Right ventricle myocardium superior (tissue), 1 donor: ENCODE results near the gene SDC1. TPM values are rescaled to one million over a fixed set of nuclear protein-coding genes. Genes with fewer than 3 reads are reported as not detected.
"Not testable (repeated sequence)": the region's sequence is repeated elsewhere in the genome, so short reads cannot be mapped to it uniquely, and the experiment has no call there.

Experiments used
- ATAC-seq: fragments of 200-7000 bp; cut with Tn5 transposase; one replicate; pipeline ENCODE4 v1.9.1; 2020; ENCODE audit warnings: mild to moderate bottlenecking; ENCODE audit not compliant: poor library complexity
- DNase-seq: peaks from one replicate; pipeline ENCODE4 v3.0.0-alpha.2; 2020
- intact Hi-C: fragments of 100-400 bp; cut with DNase I; formaldehyde crosslinking; loops from one replicate; pipeline ENCODE4 v1.11.2; 2022
- total RNA-seq: library from RNA; stranded (reverse); fragmentation: NEBNext Ultra II Directional; extraction: Animal tissue kit (Norgen Biotek cat#: 25700); gene quantifications from one replicate; pipeline ENCODE4 v1.2.1, GENCODE V29; 2021
- donor health status: DM: no; HTN: yes; CAD: no; lungs with severe emphysema.

SDC1 gene
- total RNA-seq, 1 donor from 2014 or later = 0.11 TPM

DNA sequence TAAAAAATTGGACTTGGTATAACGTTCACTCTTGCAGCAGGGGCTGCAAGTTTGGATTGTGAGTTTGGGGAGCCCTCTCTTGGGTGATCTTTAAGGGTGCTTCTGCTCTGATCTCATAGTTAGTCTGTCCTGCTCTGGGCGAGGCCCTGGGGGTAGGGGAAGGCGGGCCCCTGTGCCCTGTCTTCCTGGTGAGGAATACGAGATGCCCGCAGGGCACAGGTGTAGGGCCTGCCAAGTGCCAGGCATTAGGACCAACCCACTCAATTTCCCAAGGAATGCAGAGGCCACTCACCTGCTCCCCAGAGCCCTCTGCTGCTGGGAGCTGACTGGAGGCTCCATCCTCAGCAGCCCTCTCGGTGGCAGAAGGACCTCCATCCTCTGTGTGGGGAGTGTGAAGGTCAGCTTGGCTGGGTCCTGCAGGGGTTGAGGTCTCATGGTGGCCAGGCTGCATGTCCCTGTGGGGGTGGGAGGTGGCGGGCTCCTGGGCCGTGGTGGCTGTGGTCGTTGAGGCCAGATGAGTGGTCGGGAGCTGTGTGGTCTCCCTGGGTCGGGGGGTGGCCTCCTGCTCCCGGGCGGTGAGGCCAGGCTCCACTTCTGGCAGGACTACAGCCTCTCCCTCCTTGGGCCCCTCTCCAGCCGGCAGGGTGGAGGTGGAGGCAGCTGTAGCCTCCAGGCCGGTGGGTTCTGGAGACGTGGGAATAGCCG, 21.3 kb downstream of the SDC1 start:
- intact Hi-C loops = no loop called here
- DNase-seq (no peak), ATAC-seq (no peak)

DNA sequence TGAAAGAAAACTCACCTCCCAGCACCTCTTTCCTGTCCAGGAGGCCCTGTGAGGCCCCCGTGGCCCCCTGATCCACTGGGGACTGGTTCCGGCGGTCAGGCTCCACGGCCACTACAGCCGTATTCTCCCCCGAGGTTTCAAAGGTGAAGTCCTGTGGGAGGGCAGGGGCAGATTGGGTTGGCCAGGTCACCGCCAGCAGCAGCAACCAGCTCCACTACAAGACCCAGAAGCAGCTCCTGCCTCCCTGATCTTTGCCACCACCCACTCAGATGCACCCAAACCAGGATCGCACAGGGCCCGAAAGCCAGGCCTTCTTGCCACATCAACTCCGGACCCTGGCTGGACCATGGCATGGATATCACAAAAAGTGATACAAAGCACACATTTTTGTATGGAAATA, 21.9 kb downstream of the SDC1 start:
- ATAC-seq (no peak), DNase-seq (no peak)
- intact Hi-C loops = no loop called here

DNA sequence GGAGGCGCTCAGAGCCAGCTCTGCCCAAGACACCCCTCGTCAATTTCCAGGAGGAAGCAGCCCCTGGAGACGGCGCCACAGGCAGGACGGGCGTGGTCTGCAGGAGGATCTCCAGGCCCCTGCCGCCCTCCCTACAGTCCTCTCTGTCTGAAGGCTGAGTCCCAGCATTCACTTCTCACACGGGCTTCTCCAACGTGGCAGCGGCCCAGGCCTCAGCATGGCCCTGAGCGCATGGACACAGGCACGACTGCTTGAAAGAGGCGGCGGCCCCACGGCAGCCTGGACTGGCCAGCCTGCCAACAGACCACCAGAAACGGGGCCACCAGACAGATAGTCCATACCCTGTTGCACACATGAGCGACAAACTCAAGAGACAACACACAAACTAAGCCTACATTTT, 23.3 kb downstream of the SDC1 start:
- DNase-seq (no peak), ATAC-seq (no peak)
- intact Hi-C loops = no loop called here

DNA sequence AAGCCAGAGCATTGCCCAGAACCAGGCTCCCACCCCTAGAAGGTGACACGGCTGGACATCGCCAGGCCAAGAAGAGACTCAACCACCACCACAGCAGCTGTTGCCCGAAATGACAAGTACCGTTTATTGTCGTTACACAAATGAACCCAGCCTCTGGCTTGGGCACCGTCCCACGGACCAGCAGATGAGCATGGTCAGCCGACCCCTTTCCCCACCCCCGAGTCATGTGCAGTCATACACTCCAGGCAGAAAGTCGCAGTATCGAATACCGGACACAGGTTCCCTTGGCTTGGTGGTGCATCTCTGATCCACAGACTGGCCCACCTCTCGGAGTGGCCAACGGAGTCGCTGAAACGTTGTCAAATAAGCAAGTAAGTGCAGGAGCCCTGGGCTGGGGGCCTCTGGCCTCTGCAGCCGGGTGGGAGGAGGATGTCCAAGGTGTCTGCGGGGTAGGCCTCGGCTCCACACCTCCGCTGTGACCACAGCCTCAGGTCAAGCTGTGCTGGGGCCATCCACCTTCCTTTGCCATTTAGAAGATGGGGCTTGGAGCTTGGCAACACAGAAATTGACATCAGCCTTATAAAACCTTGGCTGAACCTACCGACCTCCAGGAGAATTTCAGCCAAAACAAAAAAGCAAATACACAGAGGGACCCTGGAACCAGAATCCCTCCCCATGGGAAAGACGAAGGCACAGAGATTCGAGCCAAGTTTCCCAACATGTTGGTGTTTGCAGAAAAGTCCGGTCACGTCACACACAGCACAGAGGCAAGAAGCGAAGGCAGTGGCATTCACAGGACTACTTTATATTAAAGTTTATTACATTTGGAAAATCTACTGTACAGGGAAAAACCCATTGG, 24.0 kb downstream of the SDC1 start:
- intact Hi-C loops = no loop called here
- no peak for ATAC-seq
- DNase-seq = no peak

DNA sequence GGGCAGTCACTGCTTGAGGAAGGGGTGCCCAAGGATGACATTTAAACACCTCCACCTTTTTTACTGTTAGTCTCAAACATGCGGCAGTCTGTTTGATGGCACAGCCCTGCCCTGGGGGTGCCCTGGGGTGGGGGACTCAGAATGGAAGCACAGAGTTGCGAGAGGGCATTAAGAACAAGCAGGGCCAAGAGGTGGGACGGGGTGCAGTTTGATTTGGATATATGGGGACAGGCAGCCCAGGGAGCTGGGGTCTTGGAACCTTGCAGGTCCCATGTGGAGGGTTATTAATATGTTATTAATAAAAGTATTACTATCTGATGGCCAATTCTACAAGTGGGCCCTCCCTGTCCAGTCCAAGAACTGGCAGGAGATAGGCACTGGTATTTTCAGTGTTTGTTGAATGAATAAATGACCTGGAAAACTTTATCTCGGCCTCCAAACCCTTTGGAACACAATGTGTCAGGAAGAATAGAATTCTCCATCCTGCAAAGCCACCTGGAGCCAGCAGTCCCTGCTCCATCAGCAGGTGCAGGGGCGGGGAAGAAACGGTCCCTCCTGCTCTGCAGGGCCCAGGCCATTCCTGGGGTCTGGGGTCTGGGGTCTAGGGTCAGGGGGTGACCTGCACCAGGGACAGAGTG, 25.2 kb downstream of the SDC1 start:
- DNase-seq (no peak), ATAC-seq (no peak)
- intact Hi-C loops = no loop called here

DNA sequence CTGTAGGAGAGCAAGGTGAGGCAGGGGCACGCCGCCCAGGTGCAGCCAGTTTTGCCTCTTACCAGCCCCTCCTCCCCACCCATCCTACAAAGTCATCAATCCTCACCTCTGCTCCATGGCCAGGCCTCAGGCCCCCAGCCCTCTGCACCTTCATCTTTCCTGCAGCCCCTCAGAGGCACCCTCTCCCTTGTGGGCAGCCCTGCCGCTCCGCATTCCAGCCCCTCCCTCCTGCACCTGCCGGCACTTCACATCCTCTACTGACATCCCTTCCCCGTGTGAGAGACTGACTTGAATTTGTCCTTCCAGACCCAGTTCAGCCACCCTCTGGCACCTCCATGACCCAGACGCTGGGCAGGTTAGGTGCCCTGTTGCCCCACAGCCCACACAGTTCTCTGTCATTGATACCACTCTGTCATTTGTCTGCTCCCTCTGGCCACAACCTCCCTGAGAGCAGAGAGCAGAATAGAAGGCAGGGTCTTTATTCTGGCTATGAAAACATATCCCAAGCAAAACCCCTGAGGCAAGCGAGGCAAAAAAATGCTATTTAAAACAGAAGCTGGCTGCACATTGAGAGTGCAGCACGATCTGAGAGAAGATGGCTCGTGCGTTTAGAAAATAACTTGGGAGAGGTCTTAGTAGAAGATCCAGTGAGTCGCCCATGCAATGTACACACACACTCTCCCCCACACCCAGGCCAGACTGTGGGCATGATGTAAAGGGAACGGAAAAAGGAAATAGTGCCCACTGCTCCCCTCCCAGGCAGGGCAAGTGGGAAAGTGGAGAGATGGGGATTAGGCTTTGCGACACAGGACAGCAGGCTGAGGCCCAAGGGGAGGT, 25.9 kb downstream of the SDC1 start:
- intact Hi-C loops = no loop called here
- ATAC-seq (no peak), DNase-seq (no peak)

DNA sequence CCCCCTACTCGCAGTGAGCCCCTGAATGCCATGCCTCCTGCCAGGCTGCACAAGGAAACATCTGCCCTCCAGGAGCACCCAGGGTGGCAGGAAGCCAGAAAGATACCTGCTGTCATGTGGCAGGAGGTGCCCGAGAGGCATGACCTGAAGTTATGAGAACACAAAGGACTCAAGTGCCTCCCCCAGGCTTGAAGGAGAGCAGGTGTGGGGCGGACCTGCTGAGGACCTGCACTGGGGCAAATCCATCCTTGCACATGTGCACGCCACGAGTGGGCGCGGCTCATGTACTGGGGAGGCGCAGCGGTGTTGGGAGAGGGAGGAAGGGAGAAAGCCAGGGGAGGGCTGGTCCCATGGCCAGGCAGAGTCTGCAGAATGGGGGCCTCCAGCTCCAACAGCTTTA, 26.9 kb downstream of the SDC1 start:
- ATAC-seq (no peak), DNase-seq (no peak)
- intact Hi-C loops = no loop called here

DNA sequence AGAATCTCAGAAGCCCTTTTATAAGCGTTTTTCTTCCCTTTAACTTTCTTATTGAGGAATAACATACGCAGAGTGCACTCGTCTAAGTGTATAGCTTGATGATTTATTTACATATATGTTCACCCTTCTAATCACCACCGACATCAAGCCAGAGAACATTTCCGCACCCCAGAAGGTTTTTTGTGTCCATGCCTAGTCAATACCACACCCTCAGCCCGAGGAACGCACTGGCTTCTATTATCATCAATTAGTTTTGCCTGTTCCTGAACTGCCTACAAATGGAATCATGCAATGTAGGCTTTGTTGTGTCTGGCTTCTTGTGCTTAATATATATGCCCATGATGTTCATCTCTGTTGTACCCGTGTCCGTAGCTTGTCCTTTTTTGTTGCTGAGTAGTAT, 27.7 kb downstream of the SDC1 start:
- no peak for DNase-seq
- no peak for ATAC-seq
- intact Hi-C loops = no loop called here

DNA sequence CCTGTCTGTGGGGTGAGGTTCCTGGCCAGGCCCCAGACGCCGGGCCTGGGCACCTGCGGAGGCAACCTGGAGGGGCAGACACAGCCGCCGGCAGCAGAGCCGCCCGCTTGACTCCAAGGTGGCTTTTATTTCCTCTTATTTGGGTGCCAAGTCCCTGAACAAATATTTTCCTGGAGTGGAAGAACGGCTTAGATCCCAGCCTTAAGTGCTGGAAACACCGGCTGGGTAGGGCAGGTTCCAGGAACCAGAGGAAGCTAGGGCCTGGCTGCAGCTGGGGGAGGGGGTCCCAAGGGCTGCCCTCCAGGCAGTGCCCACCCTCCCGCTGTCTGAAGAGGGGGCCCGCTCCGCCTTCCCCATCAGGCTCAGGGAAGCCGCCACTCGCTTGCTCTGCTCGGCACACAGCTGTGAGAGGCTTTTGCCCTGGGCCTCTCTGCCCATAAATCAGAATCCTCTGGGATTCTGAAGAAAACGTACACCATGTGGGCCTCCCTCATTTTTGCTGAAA, 28.2 kb downstream of the SDC1 start:
- ATAC-seq = no peak
- intact Hi-C loops = no loop called here
- no peak for DNase-seq

DNA sequence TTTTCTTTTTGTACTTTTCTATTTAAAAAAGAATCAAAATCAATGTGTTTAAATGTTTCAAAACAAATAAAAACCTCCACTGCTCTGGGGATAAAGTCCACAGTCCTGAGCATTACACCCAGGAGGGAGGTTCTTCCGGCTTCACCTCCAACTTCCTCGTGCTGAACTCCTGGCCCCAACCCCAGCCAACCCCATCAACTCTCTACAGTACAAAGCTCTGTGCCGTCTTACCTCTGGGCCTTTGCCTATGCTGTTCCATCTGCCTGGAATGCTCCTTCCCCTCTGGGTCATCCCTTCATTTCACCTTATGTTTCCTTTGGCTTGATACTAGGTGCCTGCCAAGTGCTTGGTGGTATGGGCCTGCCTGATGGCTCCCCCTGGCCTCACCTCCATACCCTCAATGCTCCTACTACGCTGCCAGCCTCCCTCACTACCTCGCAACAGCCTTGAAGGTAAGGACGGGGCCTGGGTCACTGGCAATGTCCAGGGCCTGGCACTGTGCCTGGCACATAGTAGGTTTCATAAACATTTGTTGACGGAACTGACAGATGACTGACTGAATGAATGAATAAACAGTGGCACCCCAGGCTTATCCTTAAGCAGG, 28.8 kb downstream of the SDC1 start:
- ATAC-seq (peak; percentile 40), DNase-seq (no peak)
- intact Hi-C loops = no loop called here

DNA sequence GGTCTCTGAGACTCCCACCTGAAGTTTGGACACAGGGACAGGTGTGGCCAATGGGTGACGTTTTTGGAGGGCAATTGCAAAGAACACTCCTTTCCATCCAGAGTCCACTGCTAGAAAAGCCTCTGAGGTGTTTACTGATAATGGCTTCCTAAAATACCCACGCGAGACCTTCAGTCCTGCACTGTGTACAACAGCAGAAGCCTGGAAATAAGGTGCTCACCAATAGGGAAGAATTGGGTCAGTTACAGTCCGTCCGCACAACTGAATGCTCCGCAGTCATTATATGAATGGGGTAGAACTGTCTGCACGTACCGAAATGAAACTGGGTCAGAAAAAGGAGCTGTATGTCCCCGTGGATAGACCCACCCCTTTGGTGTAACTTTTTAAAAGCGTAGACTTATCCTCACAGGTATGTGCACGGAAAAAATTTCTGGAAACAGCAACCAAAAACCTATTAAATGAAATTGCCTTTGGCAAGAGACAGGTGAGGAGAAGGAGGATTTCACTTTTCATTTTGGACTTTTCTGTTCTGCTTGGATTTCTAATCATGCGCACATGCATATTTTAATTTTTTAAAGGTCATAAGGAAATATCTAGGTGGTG, 29.4 kb downstream of the SDC1 start:
- intact Hi-C loops = no loop called here
- DNase-seq (no peak), ATAC-seq (no peak)

DNA sequence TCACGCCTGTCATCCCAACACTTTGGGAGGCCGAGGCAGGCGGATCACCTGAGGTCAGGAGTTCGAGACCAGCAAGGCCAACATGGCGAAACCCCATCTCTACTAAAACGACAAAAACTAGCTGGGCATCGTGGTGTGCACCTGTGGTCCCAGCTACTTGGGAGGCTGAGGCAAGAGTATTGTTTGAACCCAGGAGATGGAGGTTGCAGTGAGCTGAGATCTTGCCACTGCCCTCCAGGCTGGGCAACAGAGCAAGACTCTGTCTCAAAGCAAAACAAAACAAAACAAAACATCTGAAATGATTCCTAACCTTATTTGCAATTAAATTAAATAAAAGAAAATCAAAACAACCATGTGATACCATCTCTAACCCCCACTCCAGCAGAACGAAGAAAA, 29.9 kb downstream of the SDC1 start:
- ATAC-seq, DNase-seq, intact Hi-C loops: not testable (repeated sequence)

DNA sequence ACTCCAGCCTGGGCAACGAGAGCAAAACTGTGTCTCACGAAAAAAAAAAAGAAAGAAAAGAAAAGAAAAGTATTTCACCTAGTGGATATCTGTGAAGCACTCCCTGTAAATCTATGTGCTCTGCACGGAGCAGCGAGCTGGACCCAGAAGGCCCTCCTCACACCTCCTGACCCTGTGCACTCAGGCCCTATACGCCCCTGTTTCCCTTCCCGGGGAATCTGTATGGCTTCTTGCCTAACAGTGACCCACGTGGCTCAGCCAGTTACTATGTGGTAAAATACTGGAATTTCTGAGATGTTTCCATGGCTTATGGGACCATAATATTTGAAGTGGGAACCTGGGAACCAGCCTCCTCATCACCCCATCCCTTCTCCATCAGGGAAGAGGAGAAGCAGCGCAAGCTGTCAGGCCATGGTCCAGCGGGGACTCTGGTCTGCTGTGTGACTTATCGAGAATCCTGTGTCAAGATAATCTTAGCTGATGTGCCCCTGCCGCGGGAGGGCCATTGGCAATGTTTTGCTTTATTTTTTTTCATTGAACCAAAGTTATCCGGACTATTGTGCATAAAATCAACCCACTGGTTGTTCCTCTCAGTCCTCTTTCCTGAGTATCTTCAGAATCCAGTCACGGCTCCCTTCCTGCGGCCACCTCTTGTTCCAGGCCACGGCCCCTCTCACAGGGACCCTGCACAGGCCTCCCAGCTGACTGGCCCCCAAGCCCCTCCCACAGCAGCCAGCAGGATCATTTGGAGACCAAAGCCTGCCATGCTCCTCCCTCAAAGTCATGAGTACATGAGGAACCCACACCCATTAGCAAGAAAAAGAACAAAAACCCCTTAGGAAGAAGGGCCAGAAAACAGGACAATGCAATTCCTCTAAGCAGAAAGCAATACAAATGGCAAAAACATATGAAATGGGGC, 30.6 kb downstream of the SDC1 start:
- DNase-seq = no peak
- intact Hi-C loops = no loop called here
- ATAC-seq = no peak

DNA sequence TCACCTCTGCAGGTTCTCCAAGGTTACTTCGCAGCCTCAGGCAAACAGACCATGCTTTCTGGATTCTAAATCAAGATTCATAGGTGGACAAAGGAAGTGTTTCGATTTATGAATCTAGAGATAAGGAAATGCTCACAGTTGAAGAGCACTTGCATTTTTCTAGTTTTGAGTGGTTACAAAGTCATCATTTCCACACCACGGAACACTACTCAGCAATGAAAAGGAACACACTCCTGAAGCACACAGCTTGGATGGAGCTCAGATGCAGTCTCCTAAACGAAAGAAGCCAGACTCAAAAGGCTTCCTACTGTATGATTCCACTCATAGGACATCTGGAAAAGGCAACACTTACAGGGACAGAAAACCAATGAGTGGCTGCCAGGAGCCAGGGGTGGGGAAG, 31.7 kb downstream of the SDC1 start:
- no peak for ATAC-seq
- intact Hi-C loops = no loop called here
- no peak for DNase-seq

DNA sequence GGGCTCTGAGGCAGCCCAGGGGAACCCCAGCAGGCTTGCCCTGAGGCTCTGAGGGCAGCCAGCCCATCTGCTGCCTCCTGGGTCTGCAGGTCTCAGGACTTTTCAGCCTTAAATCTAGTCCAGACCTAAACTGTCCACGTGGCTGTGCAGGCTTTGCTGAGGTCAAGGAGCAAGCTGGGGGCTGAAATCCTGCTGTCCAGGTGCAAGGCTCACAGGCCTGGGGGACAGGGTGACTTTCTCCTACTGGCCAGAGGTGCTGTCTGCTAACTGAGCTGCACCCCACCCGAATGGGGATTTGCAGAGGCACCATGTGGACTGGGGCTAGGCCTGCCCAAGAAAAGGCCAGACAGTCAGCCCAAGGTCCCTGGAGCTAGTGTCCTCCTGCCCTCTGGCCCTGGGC, 32.1 kb downstream of the SDC1 start:
- DNase-seq (no peak), ATAC-seq (no peak)
- intact Hi-C loops = no loop called here

DNA sequence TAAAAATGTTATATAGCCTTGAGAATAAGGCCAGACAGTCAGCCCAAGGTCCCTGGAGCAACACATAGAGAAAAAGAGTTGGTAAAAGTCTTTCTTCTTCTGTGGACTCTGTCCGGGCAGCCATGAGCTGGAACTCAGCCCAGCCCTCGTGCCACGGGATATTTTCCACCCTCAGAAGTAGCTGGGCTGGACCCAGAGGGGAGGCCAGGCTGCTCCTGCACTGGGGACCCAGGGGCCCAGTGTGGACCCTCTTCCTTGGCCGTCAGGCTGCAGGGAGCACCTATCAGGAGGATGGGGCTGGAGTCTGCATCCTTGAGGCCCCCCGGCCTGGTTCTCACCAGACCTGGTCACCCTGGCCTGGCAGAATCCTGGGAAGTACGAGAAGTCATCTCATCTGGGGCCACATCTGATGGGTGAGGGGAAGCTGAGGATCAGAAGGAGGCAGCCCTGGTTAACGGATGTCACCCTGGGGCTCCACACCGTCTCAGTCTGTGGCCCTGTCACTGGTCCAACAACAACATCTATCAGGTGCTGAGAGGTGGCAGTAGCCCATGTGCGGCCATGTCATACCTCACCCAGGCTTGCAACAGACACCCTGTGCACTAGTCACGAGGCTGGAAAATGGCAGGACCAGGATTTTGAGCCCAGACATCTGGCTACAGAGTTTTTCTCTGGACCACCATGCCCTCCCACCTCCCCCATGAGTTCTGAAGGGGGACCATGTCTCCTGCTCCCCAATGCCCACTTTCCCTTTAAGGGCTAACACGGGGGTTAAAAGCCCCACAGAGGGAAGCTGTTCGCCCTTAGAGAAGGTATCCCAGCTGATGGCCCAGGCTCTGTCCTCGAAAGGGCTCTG, 33.0 kb downstream of the SDC1 start:
- intact Hi-C loops = no loop called here
- DNase-seq (no peak), ATAC-seq (peak; percentile 62)
